GM13976 (cell line): ENCODE results near the gene STX16.

Experiments used
- DNase-seq: peaks from one replicate; pipeline ENCODE4 v3.0.0; 2012; ENCODE audit warnings: low spot score
- CTCF ChIP-seq: IDR thresholded peaks from 2 replicates; pipeline ENCODE4 v1.5.1; 2012; ENCODE audit warnings: borderline replicate concordance, mild to moderate bottlenecking; ENCODE audit not compliant: insufficient read depth; ENCODE audit errors: extremely low read depth, missing control alignments, control extremely low read depth
- in situ Hi-C: fragments of 300-500 bp; cut with MboI; formaldehyde crosslinking; loops from one replicate; pipeline ENCODE4 v1.12.0; 2022; ENCODE audit warnings: low sequenced_read_pairs, mixed read lengths, inconsistent platforms; ENCODE audit not compliant: unreplicated experiment

The STX16 gene

GRCh38 chr20:58712806-58713731 is 62.0 kb downstream of the STX16 start:
- no peak for TF ChIP-seq CTCF
- peak; percentile 29 for DNase-seq
- in situ Hi-C loops, result no loop called here

DNA sequence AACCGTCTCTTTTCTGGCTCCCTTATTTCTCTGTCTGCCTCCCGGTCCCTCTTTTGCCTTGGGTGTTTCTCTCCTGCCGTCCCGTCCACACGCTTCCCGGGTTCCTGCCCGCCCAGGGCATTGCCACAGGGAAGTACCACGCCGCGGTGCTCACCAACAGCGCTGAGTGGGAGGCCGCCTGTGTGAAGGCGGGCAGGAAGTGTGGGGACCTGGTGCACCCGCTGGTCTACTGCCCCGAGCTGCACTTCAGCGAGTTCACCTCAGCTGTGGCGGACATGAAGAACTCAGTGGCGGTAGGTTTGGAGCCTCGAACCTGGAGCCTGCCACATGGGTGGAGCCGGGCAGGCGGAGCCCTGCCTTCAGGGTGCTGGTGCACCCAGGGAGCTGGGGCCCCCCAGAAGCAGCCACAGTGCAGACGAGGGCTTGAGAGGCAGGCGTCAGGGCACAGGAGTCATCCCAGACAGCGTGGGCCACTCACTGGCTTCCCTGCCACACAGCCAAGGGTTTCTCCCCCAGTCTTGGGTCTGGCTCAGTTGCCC is 62.8 kb downstream of the STX16 start:
- peak; percentile 13 for DNase-seq
- TF ChIP-seq CTCF, result no peak
- in situ Hi-C loops, result no loop called here

DNA sequence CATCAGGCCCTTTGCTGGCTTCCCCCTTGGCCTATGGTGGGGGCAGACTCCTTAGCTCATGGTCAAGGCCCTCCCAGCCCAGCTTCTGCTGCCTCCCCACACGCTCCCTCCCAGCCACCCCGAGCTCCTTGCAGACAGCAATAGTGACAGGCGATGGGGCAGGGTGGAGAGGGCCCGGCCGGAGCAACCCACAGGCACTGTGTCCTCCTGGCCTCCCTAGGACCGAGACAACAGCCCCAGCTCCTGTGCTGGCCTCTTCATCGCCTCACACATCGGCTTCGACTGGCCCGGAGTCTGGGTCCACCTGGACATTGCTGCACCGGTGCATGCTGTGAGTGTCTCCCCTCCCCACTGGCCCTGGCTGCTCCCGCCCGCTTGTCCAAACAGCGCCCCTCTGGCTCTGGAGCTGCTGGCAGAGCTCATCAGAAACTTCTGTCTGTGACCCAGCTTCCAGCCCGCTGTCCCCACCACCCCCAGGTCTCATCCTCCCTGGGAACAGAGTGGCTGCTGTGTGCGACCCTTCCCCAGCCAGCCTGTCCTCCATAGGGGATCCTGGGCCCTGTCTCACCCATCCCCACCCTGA is 63.3 kb downstream of the STX16 start:
- in situ Hi-C loops, result no loop called here
- no peak for TF ChIP-seq CTCF
- DNase-seq, result peak; percentile 24

- DNase-seq, result peak; percentile 13
- in situ Hi-C loops, result no loop called here
- TF ChIP-seq CTCF, result no peak
These were observed 63.9 kb downstream of the STX16 start for GRCh38 chr20:58714923-58715351.

GRCh38 chr20:58715391-58715800 is 64.3 kb downstream of the STX16 start:
- no peak for TF ChIP-seq CTCF
- peak; percentile 16 for DNase-seq
- in situ Hi-C loops, result no loop called here

- in situ Hi-C loops, result no loop called here
- peak; percentile 9 for DNase-seq
- TF ChIP-seq CTCF, result no peak
These were observed 64.9 kb downstream of the STX16 start for GRCh38 chr20:58715801-58716475.
